ENCODE measurements around the gene SRP68. TPM values are rescaled to one million over a fixed set of nuclear protein-coding genes. Genes with fewer than 3 reads are reported as not detected.

Gene SRP68
- total and polyA plus RNA-seq, 2 donors (not counting 1 experiment from before 2014, with no cell fraction given), result 34.0 to 68.6 TPM

DNA sequence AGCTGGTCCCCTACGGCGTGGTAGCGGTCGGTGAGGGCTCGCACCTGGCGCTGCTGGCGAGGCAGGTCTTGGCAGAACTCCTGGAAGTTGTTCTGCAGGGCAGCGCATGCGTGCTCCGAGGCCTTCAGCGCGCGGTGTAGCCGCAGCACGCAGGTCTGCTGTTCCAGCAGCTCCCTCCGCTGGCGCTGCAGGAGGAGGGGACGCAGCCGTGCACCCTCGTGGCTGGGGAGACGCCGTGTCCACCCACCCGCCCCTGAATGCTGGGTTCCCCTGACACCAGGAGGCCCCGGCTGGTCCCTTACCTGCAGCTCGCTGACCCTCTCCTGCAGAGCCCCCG is 57.4 kb downstream of the SRP68 start:
- peaks cover 4% of the 10 kb centered on the region for H3K27me3 ChIP-seq (ENCODE audit: control insufficient read depth, insufficient read depth, low read length)
- H3K27ac ChIP-seq (ENCODE audit: insufficient read depth, low read length), result no peak overlapping the region
- H3K4me1 ChIP-seq (ENCODE audit: control insufficient read depth, extremely low read depth, insufficient read depth, low read length), result no peaks in the 10 kb centered on the region
- no peak overlapping the region for H3K4me2 ChIP-seq (ENCODE audit: extremely low read depth, insufficient read depth, low read length)
- no peaks in the 10 kb centered on the region for H4K20me1 ChIP-seq (ENCODE audit: control insufficient read depth, extremely low read depth, insufficient read depth, low read length)
- H3K36me3 ChIP-seq (ENCODE audit: control insufficient read depth, insufficient read depth, low read length), result no peaks in the 10 kb centered on the region
- H2AFZ ChIP-seq (ENCODE audit: low read length), result no peak overlapping the region
- no peak overlapping the region for H3K4me3 ChIP-seq (replicated peaks in 1 of 4; ENCODE audit: control extremely low read depth in 1 of 4, insufficient read depth in 1 of 4, low read depth in 3 of 4, low read length in 4 of 4)
- H3K9ac ChIP-seq (ENCODE audit: insufficient read depth, low read length), result no peak overlapping the region
- TF ChIP-seq EZH2 (IDR thresholded peaks at IDR 0.05; ENCODE audit: low read length, missing control alignments), result no peak
- TF ChIP-seq, protein P1, sequence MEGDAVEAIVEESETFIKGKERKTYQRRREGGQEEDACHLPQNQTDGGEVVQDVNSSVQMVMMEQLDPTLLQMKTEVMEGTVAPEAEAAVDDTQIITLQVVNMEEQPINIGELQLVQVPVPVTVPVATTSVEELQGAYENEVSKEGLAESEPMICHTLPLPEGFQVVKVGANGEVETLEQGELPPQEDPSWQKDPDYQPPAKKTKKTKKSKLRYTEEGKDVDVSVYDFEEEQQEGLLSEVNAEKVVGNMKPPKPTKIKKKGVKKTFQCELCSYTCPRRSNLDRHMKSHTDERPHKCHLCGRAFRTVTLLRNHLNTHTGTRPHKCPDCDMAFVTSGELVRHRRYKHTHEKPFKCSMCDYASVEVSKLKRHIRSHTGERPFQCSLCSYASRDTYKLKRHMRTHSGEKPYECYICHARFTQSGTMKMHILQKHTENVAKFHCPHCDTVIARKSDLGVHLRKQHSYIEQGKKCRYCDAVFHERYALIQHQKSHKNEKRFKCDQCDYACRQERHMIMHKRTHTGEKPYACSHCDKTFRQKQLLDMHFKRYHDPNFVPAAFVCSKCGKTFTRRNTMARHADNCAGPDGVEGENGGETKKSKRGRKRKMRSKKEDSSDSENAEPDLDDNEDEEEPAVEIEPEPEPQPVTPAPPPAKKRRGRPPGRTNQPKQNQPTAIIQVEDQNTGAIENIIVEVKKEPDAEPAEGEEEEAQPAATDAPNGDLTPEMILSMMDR (conservative IDR thresholded peaks at IDR 0.05 in 1 of 2, IDR thresholded peaks at IDR 0.05 in 1 of 2; ENCODE audit: low read depth in 1 of 2, low read length in 2 of 2), result no peak
- H3K9me3 ChIP-seq (ENCODE audit: control insufficient read depth, insufficient read depth, low read depth, low read length), result no peaks in the 10 kb centered on the region
- no peak for DNase-seq (ENCODE audit: low read depth in 2 of 2)
- no peaks in the 10 kb centered on the region for H3K79me2 ChIP-seq (ENCODE audit: control insufficient read depth, insufficient read depth, low read length)

DNA sequence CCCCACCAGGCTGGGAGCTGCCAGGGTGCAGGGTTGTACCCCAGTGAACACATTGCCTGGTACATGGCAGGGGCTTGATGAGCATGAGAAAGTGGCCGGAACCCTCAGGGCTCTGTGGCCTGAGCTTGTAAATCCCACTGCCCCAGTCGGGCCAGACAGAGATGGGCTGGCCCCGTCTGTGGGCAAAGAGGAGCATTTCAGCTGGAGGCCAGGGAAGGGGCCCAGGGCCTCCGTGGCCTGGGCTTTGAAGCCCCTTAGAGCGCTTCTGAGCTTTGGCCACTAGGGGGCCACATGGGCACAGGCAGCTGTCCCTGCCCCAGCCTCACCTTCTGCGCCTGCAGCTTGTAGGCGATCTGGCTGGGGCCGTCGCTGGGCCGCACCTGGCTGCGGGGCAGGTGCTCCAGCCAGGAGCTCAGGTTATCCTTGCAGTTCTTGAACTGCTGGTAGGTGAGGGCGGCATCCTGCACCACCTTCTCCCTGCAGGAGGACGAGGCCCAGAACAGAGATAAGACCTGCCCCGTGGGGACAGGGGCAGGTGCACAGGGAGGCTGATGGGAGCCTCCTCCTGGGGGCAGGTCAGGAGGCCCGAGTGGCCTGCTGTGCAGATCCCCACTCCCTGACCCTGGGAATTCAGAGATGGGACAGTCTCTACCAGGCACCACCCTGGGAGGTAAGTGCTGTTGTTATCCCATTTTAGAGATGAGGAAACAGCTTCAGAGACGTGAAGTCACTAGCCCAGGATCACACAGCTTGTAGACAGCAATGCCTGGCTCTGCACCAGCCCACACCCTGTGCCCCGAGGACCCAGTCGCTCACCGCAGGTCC is 58.0 kb downstream of the SRP68 start:
- Histone ChIP-seq H3K27me3 (ENCODE audit: control insufficient read depth, insufficient read depth, low read length) (peaks cover 4% of the 10 kb centered on the region), H2AFZ (ENCODE audit: low read length) (no peak overlapping the region), H3K4me2 (ENCODE audit: extremely low read depth, insufficient read depth, low read length) (no peak overlapping the region), H3K4me1 (ENCODE audit: control insufficient read depth, extremely low read depth, insufficient read depth, low read length) (no peaks in the 10 kb centered on the region), H3K79me2 (ENCODE audit: control insufficient read depth, insufficient read depth, low read length) (no peaks in the 10 kb centered on the region), H4K20me1 (ENCODE audit: control insufficient read depth, extremely low read depth, insufficient read depth, low read length) (no peaks in the 10 kb centered on the region), H3K4me3 (replicated peaks in 1 of 4; ENCODE audit: control extremely low read depth in 1 of 4, insufficient read depth in 1 of 4, low read depth in 3 of 4, low read length in 4 of 4) (no peak overlapping the region), H3K36me3 (ENCODE audit: control insufficient read depth, insufficient read depth, low read length) (no peaks in the 10 kb centered on the region), H3K9ac (ENCODE audit: insufficient read depth, low read length) (no peak overlapping the region), H3K27ac (ENCODE audit: insufficient read depth, low read length) (no peak overlapping the region), H3K9me3 (ENCODE audit: control insufficient read depth, insufficient read depth, low read depth, low read length) (no peaks in the 10 kb centered on the region)
- DNase-seq (ENCODE audit: low read depth in 2 of 2), result peak; percentile 52 to 64
- TF ChIP-seq, protein P1 (conservative IDR thresholded peaks at IDR 0.05 in 1 of 2, IDR thresholded peaks at IDR 0.05 in 1 of 2; ENCODE audit: low read depth in 1 of 2, low read length in 2 of 2), result peak; percentile 86 to 87
- no peak for TF ChIP-seq EZH2 (IDR thresholded peaks at IDR 0.05; ENCODE audit: low read length, missing control alignments)

DNA sequence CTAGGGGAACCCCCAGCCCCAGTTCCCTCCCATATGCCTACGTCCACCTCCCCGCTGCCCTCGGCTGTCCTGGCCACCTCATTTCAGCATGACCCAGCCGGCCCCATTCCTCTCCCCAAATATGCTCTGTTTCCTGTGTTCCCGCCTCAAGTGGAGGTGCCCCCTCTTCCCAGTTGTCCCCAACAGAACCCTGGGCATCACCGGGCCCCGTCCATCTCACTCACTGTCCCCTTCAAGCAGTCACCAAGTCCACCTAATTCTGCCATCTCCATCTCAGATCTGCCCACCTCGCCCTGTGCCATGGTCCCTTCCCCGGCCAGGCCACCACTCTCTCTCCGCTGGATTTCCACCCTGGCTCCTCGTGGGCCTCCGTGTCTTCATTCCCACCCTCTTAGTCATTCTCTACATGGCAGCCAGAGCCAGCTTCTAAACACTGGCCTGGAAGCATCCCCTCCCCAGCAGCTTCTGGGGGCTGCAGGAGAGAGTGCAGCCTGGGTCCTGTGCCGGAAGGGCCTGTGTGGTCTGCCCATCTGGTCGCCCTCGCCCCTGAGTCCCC is 58.9 kb downstream of the SRP68 start:
- H3K27ac ChIP-seq (ENCODE audit: insufficient read depth, low read length), result no peak overlapping the region
- H3K9ac ChIP-seq (ENCODE audit: insufficient read depth, low read length), result no peak overlapping the region
- DNase-seq (ENCODE audit: low read depth in 2 of 2), result no peak
- H3K36me3 ChIP-seq (ENCODE audit: control insufficient read depth, insufficient read depth, low read length), result no peaks in the 10 kb centered on the region
- no peaks in the 10 kb centered on the region for H3K79me2 ChIP-seq (ENCODE audit: control insufficient read depth, insufficient read depth, low read length)
- TF ChIP-seq EZH2 (IDR thresholded peaks at IDR 0.05; ENCODE audit: low read length, missing control alignments), result no peak
- TF ChIP-seq, protein P1 (conservative IDR thresholded peaks at IDR 0.05 in 1 of 2, IDR thresholded peaks at IDR 0.05 in 1 of 2; ENCODE audit: low read depth in 1 of 2, low read length in 2 of 2), result no peak
- no peak overlapping the region for H3K4me3 ChIP-seq (replicated peaks in 1 of 4; ENCODE audit: control extremely low read depth in 1 of 4, insufficient read depth in 1 of 4, low read depth in 3 of 4, low read length in 4 of 4)
- H3K4me1 ChIP-seq (ENCODE audit: control insufficient read depth, extremely low read depth, insufficient read depth, low read length), result no peaks in the 10 kb centered on the region
- no peak overlapping the region for H2AFZ ChIP-seq (ENCODE audit: low read length)
- no peaks in the 10 kb centered on the region for H3K9me3 ChIP-seq (ENCODE audit: control insufficient read depth, insufficient read depth, low read depth, low read length)
- H4K20me1 ChIP-seq (ENCODE audit: control insufficient read depth, extremely low read depth, insufficient read depth, low read length), result no peaks in the 10 kb centered on the region
- H3K27me3 ChIP-seq (ENCODE audit: control insufficient read depth, insufficient read depth, low read length), result peaks cover 4% of the 10 kb centered on the region
- no peak overlapping the region for H3K4me2 ChIP-seq (ENCODE audit: extremely low read depth, insufficient read depth, low read length)
